Hepatocyte (in vitro differentiated cells): ENCODE results near the gene HEATR1.

Source experiments
- EZH2 ChIP-seq: fragments of 200-600 bp; sonication (generic); IDR thresholded peaks from 2 replicates; pipeline ENCODE4 v1.6.1; 2016; ENCODE audit warnings: antibody characterized with exemption, mild to moderate bottlenecking, borderline replicate concordance
- EZH2phosphoT487 ChIP-seq: fragments of 200-600 bp; sonication (generic); IDR thresholded peaks from one replicate; pipeline ENCODE4 v1.6.1; 2018; ENCODE audit warnings: antibody characterized with exemption, mild to moderate bottlenecking, low read depth, moderate library complexity; ENCODE audit not compliant: unreplicated experiment, severe bottlenecking
- TF ChIP-seq, protein P1 (sequence below): fragments of 200-600 bp; sonication (generic); IDR thresholded peaks from 2 replicates; pipeline ENCODE4 v1.5.1; 2016; ENCODE audit warnings: antibody characterized with exemption, mild to moderate bottlenecking; ENCODE audit not compliant: poor library complexity

DNA sequence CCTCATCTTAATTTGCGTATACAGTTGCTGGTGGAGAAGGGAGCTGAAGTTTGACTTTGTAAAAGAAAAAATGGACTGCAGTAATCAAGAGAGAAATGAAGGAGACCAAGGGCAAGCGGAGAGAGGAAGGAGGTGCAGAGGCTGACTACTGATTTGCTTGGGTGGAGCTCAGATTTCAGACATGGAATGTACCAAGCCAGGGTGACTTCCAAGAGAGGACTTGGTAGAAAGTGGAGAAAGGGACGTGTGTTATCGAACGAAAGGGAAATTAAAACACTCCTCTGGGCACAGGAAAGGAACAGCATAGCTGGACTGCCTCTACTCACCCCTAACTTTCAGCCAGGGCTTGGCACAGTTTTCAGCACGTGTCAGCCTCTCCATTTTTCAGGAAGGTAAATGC lies 15.1 kb upstream of the HEATR1 start:
- TF ChIP-seq, protein P1, sequence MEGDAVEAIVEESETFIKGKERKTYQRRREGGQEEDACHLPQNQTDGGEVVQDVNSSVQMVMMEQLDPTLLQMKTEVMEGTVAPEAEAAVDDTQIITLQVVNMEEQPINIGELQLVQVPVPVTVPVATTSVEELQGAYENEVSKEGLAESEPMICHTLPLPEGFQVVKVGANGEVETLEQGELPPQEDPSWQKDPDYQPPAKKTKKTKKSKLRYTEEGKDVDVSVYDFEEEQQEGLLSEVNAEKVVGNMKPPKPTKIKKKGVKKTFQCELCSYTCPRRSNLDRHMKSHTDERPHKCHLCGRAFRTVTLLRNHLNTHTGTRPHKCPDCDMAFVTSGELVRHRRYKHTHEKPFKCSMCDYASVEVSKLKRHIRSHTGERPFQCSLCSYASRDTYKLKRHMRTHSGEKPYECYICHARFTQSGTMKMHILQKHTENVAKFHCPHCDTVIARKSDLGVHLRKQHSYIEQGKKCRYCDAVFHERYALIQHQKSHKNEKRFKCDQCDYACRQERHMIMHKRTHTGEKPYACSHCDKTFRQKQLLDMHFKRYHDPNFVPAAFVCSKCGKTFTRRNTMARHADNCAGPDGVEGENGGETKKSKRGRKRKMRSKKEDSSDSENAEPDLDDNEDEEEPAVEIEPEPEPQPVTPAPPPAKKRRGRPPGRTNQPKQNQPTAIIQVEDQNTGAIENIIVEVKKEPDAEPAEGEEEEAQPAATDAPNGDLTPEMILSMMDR = no peak
- TF ChIP-seq EZH2phosphoT487 = no peak
- TF ChIP-seq EZH2 = no peak
